A549 (cell line): ENCODE measurements around the gene POLE.

Source experiments
- CHD4 ChIP-seq: fragments of 200-600 bp; sonication (generic); IDR thresholded peaks from 2 replicates; pipeline ENCODE4 v1.6.1; 2016; ENCODE audit warnings: antibody characterized with exemption, mild to moderate bottlenecking, borderline replicate concordance
- CTCF ChIP-seq: fragments of >200 bp; sonication (Bioruptor Twin); formaldehyde crosslinking; IDR thresholded peaks from 3 replicates; pipeline ENCODE4 v1.5.1; 2016
- EHMT2 ChIP-seq: fragments of 200-600 bp; sonication (generic); IDR thresholded peaks from 2 replicates; pipeline ENCODE4 v1.6.1; 2016; ENCODE audit warnings: antibody characterized with exemption, low read depth, mild to moderate bottlenecking, moderate library complexity
- EP300 ChIP-seq, 2 experiments: fragments of >200 bp; sonication (Bioruptor Twin); formaldehyde crosslinking; IDR thresholded peaks; 2 replicates in 1 of 2; 3 replicates in 1 of 2; pipeline ENCODE4 v1.6.1; 2016 to 2017
- MYC ChIP-seq: IDR thresholded peaks from 2 replicates; pipeline ENCODE4 v1.6.1; 2012; ENCODE audit warnings: mild to moderate bottlenecking, inconsistent platforms, low read length, improper control_type of control experiment, borderline replicate concordance
- POLR2A ChIP-seq: IDR thresholded peaks from 2 replicates; pipeline ENCODE4 v1.6.1; 2012; ENCODE audit warnings: mild to moderate bottlenecking, low read length
- TF ChIP-seq, protein P1 (sequence below): IDR thresholded peaks from 2 replicates; pipeline ENCODE4 v1.6.1; 2012
- TF ChIP-seq, protein P2 (sequence below): fragments of 150-350 bp; IDR thresholded peaks from 2 replicates; pipeline ENCODE4 v1.6.1; 2014; ENCODE audit warnings: low read depth, mild to moderate bottlenecking, low read length

- TF ChIP-seq, protein P1, sequence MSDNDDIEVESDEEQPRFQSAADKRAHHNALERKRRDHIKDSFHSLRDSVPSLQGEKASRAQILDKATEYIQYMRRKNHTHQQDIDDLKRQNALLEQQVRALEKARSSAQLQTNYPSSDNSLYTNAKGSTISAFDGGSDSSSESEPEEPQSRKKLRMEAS, result no peak
- TF ChIP-seq CTCF, result no peak
- TF ChIP-seq, protein P2, sequence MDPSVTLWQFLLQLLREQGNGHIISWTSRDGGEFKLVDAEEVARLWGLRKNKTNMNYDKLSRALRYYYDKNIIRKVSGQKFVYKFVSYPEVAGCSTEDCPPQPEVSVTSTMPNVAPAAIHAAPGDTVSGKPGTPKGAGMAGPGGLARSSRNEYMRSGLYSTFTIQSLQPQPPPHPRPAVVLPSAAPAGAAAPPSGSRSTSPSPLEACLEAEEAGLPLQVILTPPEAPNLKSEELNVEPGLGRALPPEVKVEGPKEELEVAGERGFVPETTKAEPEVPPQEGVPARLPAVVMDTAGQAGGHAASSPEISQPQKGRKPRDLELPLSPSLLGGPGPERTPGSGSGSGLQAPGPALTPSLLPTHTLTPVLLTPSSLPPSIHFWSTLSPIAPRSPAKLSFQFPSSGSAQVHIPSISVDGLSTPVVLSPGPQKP, result no peak
- TF ChIP-seq CHD4, result no peak
- no peak for TF ChIP-seq EHMT2
- TF ChIP-seq POLR2A, result no peak
- no peak for TF ChIP-seq MYC
- no peak for TF ChIP-seq EP300 (IDR thresholded peaks at IDR 0.05)
These were observed 44.4 kb upstream of the POLE start for GRCh38 chr12:132731574-132731973.
